ENCODE results near the gene RRH.
"Not testable (repeated sequence)": the region's sequence is repeated elsewhere in the genome, so short reads cannot be mapped to it uniquely, and the experiment has no call there.

RRH gene

DNA sequence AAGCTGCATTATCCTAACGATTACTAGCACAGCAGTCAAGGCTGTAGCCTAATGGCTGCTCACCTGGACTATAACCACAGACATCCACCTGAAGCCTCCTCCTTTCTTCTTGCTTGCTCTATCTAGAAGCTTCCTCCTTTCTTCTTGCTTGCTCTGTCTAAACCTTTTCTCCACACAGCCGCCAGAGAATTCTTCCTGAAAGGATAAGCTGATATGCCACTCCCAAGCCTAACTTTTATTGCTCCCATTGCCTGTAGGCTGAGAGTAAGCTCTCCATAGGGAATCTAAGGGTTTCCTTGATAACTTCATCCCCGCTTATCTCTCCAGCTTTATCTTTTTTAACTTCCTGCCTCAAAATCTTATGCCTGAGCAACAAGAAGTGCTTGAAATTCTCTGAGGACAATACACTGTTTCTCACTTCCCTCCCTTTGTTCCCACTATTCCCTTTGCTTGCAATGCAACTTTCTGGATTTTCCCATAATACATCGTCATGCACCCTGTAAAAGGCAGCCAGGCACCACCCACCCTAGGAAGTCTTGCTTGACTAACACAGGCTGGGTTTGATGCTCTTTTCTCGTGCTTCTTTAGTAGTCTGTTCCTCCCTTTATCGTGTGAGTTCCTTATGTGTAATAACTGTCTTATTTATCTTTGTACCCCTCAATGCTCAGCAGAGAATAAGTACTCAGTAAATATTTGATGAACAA, 18.8 kb downstream of the RRH start:
- DNase-seq (ENCODE audit: low read depth): no peak

DNA sequence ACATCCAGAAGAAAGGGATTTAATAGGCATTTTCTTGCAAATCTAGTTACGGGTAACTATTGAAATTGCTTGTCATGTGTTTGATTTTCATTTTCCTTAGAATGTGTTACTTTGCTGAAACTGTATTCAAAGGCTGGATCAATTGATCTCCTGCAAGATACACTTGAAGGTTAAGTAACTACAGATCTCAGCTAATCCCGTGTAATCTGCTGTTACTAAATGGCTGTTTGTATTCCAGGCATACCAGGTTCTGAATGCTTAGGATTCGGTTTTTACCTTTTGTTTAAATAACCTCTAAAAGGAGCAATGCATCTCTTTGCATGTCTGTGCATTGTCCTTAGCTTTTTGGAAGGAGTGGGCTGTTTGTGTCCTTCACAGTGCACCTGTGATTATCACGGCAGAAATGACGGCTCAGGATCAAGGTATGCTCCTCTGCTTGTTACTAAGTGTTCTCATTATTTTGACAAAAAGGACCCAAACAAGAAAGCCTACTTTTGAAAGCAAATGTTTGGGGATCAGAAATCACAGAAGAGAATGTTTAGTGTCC, 20.2 kb downstream of the RRH start, which contains the start of gene LRIT3:
Gene LRIT3, plus strand, starts transcription at position 212 of the 547 bp plus-strand sequence. Its CDS starts 95 bp downstream, at position 307.
- no peak for DNase-seq (ENCODE audit: low read depth)

DNA sequence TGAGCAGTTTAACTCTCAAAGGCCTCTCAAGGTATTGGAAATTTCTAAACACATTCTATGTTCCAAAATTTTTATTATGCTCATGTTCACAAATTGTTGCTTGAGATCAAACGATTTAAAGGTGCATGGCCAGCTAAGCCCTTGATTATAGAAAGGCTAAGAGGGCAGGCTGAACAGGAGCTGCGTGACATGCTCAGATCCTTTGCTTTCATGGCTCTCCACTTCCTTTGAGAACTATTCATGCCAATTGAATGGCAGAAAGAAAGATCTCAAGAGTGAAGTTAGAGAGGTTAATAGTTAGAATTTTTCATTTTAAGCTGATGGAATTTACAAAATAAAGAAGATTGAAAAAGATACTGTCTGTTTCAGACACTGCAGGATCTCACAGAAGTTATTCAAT, 20.7 kb downstream of the RRH start:
- no peak for DNase-seq (ENCODE audit: low read depth)

DNA sequence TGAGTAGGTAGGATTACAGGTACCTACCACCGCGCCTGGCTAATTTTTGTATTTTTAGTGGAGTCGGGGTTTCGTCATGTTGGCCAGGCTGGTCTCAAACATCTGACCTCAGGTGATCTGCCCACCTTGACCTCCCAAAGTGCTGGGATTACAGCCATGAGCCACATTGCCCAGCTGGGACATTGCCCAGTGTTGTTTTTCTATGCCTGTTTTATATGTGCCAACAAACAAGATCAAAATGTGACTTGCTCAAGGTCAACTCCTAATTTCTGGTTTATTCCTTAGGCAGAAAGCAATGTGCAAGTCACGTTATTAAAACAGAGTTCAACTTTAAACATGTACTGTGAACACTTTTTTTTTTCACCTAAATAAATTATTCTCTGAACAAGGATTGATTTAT, 22.8 kb downstream of the RRH start:
- no peak for DNase-seq (ENCODE audit: low read depth)

DNA sequence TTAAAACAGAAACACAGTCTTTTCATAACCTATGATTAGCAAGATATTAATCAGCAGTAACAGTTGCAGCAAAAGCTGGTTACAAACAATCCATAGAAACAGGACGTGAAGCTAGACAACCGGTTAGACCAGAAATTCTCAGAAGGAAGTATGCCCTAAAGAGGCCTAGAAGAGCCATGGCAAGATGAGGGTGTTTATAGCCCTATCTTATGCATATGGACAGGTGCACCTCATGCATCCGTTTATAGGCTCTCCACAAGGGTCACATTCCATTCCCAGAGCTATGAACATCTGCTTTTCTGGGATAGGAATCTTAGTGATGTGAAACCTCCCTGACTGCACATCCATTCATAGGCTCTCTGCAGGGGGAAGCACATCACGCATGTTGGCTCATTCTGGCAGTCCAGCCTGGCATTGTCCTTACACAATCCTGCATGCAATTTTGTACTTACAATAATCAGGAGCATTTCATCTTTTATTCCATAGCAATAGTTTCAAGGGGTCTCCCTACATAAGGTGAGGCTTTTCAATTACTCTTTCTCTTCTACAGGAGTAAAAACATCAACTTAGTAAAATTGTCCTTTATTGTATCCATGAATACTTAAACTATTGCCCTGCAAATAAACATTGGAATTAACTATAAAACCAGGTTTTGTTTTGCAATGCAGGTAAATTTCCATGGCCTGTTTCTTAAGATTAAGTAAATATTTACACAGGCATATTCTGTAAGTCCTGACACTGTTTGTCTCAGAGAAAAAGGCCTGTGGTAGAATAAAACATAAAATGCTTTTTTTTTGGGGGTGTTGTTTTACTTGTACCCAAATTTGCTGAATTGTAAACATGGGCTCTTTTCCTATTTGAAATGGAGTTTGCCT, 31.9 kb downstream of the RRH start:
- DNase-seq (ENCODE audit: low read depth): not testable (repeated sequence)

DNA sequence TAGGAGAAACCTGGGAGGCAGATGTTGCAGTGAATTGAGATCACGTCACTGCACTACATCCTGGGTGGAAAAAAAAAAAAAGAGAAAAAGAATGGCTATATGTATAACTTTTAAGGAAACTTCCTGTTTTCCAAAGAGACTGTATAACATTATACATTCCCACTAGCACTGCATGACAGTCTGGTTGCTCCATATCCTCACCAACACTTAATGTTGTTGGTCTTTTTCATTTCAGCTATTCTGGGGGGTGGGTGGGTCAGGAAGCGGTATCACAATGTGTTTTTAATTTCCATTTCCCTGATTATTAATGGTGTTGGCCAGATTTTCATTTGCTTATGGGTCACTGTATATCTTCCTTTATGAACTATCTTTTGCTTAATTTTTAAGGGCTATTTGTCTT, 33.5 kb downstream of the RRH start:
- DNase-seq (ENCODE audit: low read depth): no peak

DNA sequence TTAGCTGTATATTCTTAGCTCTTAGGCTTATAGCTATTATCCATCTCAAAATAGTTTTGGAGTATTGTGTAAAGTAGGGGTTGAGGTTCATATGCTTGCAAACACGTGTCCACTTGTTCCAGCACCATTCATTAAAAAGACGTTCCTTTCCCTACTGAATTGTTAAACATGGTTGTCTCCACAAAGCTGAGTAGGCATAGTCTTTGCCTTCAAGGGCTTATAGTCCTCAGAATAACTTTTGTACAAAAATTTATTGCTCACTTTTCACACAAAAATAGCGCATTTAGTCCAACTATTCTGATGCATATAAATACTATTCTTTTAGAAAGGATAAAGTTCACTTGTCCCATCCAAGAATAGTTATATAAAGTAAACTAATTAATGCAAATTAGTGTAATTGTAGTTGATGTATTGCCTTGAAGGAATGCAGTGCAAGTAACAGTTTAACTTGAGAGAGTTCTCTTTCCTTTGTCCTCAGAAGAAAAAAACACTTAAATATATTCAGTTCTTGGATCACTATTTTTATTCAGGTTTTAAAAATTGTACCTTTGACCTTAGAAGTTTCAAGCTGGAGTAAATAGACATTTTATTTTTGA, 34.2 kb downstream of the RRH start:
- DNase-seq (ENCODE audit: low read depth): no peak

DNA sequence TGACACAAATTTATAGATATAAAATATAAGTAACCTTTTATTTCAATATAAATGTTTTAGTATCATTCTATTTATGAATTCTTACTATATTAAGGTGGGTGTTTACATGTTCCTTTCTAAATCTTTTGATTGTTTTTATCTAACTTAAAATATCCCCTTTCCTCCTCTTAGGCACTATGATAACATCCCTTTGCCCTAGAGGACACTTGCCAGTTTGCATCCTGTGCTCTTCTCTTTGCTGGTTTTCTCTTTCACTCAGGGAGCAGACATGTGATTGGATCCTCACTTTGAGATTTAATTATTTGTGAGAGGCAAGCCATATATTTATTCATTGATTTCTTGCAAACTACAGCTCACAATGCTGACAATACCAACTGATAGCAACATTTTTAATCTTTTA, 36.4 kb downstream of the RRH start:
- DNase-seq (ENCODE audit: low read depth): no peak

DNA sequence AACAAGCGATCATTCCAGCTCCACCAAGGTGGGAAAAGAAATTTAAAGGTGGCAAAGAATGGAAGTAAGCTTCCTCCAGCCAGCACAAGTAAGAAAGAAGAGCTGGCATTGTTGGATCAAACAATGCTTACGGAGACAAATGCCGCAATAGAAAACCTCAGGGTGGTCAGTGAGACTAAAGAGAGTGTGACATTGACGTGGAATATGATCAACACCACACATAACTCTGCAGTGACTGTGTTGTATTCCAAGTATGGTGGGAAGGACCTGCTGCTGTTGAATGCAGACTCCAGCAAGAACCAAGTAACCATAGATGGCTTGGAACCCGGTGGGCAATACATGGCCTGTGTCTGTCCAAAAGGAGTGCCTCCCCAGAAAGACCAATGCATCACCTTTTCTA, 42.3 kb downstream of the RRH start:
- DNase-seq (ENCODE audit: low read depth): no peak

DNA sequence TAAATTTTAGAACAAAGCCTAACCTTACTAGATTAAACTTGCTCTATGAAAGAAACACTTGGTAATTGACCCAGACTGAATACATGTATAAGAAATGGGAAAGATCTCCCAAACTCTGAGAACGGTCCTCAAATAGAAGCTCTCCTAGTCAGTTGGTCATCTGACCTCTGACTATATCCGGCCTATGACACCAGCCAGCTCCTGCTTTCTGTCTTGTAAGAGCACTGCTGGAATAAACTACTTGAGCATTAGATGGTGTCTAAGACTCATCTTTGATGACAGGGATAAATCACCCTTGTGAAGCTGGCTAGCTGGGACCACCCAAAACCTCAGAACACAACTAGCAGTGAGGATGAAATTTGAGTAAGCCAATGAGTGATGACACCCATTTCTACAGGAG, 44.3 kb downstream of the RRH start:
- no peak for DNase-seq (ENCODE audit: low read depth)

DNA sequence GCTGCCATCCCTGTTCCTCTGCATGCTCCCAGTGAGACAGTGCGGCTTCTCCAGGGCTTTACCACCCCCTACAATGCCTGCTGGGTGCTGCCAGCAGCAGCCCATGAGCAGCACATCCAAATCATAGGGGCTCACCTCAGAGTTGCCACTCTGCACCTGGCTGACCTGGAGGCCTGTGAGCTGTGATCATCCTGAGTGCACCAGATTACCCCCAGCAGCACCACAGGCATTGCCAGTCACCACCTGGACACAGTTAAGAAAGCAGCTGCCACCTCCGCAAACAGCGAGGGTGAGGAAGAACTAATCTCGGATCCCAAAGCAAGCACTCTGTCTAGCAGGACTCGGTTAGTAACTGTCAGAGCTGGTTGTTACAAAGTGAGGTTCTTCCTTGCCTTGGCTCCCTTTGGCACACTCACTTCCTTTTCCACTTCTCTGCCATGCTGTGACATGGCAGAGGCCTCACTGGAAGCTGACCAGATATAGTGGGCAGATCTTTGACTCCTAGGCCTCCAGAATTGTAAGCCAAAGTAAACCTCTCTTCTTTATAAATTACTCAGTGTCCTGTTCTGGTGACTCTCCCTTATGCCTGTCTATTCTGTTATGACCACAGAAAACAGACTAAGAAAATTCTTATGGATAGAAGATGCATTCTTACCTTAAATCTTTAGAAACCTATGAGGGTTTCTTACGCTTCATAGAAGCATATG, 45.3 kb downstream of the RRH start:
- DNase-seq (ENCODE audit: low read depth): no peak

DNA sequence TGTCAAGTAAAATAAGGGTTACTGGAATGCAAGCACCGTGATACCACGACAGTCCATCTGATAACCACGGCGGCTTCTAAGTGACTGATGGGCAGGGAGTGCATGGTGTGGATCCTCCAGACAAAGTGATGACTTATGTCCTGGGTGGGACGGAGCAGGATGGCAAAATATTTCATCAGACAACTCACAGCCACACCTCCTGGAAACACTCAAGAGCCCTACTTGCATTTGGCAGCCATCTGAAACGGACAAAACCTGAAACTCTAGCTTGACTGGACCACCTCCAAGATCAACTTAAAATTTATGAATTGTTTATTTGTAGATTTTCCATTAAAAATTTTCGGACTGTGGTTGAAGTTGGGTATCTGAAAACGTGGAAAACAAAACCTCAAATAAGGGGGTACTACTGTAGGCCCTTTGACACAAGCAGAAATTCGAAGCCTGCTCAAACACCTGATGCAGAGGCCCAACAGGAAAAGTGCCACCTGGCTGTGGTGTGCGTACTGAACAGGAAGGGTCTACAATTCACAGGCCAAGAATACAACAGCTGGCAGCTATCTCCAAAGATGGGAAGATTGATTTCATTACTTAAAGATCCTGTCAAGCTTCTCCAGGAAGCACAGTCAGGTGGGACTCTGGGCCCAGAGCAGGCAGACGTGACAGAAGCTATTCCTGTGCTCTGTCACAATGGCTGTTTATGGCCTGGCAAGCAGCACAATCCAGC, 46.2 kb downstream of the RRH start:
- no peak for DNase-seq (ENCODE audit: low read depth)

DNA sequence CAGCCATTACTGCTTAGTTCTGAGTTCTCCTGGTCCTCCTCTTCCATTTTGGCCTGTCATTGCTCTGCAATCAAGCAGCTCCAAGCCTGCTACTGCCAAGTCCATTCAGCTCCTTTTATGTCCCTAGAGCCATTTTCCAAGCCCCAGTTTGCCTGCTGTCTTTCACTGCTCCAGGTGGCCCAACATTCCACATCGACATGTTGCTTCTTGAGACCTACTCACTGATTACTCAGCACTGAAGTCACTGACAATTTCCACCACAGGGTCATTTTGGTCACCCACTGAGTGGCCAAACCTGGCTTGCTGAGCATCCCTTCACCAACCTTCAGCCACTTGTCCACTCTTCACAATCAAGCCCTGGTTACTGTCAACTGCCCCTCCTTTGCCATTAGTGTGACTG, 47.3 kb downstream of the RRH start:
- DNase-seq (ENCODE audit: low read depth): no peak

DNA sequence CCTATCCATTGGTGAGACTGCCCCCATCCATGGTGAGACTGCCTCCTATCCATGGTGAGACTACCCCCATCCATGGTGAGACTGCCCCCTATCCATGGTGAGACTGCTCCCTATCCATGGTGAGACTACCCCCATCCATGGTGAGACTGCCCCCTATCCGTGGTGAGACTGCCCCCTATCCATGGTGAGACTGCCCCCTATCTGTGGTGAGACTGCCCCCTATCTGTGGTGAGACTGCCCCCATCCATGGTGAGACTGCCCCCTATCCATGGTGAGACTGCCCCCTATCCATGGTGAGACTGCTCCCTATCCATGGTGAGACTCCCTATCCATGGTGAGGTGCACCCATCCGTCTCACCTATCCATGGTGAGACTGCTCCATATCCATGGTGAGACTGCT, 47.8 kb downstream of the RRH start:
- not testable (repeated sequence) for DNase-seq (ENCODE audit: low read depth)

DNA sequence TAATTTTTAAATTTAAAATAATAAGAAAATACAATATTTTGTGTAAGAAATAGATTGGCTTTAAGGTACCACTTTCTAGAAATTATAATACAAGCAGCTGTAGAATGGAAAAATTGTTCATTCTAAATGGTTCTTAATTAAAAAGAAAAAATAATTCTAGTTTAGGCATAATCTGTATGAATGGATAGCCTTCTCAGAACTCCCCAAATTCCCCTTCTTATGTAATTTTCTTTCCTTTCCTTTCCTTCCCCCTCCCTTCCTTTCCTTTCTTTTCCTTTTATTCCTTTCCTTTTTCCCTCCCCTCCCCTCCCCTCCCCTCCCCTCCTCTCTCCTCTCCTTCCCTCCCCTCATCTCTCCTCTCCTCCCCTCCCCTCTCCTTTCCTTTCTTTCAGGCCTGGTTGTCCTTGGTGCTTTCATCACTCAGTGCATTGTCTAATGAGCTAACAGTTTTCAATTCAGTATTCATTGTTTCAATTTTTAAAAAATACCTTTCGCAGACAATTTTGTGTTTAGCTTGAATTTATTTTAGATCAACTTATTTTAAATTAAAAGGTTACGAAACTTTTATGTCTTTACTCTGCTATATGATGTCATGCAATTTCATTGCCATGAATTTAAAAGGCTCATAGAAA, 49.0 kb downstream of the RRH start:
- DNase-seq (ENCODE audit: low read depth): no peak

DNA sequence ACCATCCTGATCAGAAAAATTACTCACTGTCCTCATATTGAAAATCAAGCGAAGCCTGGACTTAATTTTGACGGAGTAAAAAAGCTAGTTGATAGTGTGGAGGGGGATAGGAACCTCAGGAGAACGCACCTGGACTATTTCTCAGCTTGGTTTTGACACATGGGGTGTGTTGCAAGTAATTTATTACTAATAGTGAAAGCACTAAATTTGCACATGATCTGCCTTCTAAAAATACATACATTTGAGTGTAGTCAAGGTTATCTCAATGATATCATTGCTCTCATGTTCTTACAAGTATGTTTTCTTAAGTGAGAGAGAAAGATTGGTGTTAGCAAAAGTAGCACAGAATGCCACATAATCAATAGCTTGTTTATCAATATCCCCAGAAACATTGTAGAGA, 49.6 kb downstream of the RRH start:
- no peak for DNase-seq (ENCODE audit: low read depth)

DNA sequence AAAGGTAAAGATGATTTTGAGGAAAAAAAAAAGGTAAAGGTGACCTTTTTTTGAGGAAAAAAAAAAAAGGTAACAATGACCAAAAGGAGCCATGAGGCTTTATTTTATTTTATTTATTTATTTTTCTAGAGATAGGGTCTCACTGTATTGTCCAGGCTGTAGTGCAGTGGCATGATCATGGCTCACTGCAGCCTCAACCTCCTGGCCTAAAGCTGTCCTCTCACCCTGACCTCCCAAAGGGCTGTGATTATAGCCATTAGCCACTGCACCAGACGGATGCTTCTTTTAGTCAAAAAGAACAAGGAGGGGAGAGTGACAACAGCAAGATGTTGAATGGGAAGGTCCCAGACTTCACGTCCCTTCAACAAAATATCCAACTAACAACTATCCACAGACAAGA, 50.6 kb downstream of the RRH start:
- no peak for DNase-seq (ENCODE audit: low read depth)

DNA sequence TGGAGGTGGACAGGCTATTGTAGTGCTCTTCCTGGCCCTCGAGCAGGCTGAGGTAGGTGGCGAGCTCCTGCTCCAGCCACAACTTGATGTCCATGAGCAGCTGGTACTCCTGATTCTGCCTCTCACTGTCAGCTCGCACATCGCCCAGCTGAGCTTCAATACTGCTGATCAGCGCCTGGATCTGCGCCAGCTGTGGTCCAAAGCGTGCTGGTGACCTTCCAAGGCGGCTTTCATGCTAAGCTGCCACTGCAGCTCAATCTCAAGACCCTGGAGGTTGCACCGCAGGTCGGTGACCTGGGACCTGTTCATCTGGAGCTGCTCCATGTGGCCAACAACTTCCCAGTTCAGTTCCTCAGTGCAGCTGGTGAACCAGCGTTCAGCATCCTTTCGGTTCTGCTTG, 51.3 kb downstream of the RRH start:
- DNase-seq (ENCODE audit: low read depth): no peak

DNA sequence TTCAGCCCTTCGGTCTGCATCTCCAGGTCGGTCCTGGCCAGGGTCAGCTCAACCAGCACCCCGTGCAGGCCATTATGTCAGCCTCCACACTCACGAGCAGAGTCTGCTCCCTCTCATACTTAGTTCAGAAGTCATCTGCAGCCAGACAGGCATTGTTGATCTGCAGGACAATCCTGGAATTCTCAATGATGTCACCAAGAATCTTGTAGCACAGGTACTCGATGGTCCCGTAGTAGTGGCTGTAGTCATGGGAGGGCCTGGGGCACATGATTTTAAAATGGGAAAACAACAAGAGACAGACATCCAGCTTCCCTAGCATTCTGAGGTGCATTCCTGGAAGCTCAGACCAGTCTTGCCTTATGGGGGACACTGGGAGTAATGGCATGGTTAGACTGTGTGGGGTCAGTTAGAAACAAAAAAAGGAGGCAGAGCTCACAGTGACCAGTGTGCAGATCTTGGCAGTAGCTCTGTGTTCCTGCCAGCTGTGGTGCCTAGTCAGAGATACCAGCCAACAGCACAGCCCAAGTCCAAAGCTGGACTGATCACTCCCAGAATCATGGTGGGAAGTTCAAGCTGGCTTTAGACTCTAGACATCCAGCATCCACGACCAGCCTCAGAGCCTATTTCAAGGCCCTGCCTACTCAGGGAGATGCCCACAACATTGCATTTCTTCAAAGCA, 52.0 kb downstream of the RRH start:
- no peak for DNase-seq (ENCODE audit: low read depth)

DNA sequence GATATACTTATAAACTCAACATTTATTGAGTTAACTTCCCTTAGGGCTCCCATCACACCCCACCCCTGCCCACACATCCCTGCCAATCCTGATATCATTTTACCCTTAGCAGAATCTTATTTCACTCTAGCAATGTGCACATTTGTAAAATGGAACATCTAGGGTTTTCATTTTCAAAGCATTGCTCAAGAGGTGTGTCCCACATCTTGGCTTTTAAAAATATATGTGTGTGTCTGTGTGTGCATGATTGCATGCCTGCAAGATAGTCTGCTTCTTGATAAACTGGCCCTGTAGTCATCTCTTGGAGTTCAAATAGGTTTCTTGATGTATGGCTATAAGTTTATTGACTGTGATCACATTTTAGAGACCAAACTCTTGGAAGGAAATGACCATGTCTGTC, 58.5 kb downstream of the RRH start:
- DNase-seq (ENCODE audit: low read depth): no peak
